Muscle of arm (tissue), 14 donors: ENCODE measurements around the gene RPL13A. TPM values are rescaled to one million over a fixed set of nuclear protein-coding genes. Genes with fewer than 3 reads are reported as not detected.
"Not testable (repeated sequence)": the region's sequence is repeated elsewhere in the genome, so short reads cannot be mapped to it uniquely, and the experiment has no call there.

Experiments
- DNase-seq: peaks from one replicate; pipeline ENCODE4 v3.0.0-alpha.2; 2013
- long read RNA-seq, 11 donors: transcript quantifications; one replicate each; lab custom pipeline, GENCODE V29; 2026
- polyA plus RNA-seq, 12 donors: library from polyadenylated mRNA; unstranded; fragments of 120-200 nt; gene quantifications; one replicate each; pipeline ENCODE4 v1.2.1, GENCODE V29; 2013; ENCODE audit not compliant: insufficient read length in 12 of 12

RPL13A gene
- polyA plus RNA-seq = 1,000 to 10,000 TPM in 11 of 12 donors, 100 to 1,000 TPM in 1; 824 to 4,594 (median 3,921) TPM
- long read RNA-seq, donor 1, transcript RPL13A-201 (8 exons, 1,181 nt) = major isoform, 1,125 of 1,870 reads
- long read RNA-seq, donor 1, transcript RPL13A-204 (5 exons, 728 nt) = minor isoform, 19 of 1,870 reads
- long read RNA-seq, donor 1, transcript RPL13A-214 (8 exons, 1,122 nt) = minor isoform, 36 of 1,870 reads
- long read RNA-seq, donor 1, partial matches to known transcripts = 650 of 1,870 reads
- long read RNA-seq, donor 1, other reads (novel, unspliced or antisense) = 31 of 1,870 reads
- long read RNA-seq, donor 2, transcript RPL13A-201 (8 exons, 1,181 nt) = major isoform, 1,137 of 2,161 reads
- long read RNA-seq, donor 2, transcript RPL13A-214 (8 exons, 1,122 nt) = minor isoform, 25 of 2,161 reads
- long read RNA-seq, donor 2, transcript RPL13A-204 (5 exons, 728 nt) = minor isoform, 45 of 2,161 reads
- long read RNA-seq, donor 2, partial matches to known transcripts = 905 of 2,161 reads
- long read RNA-seq, donor 2, other reads (novel, unspliced or antisense) = 43 of 2,161 reads
- long read RNA-seq, donor 3, transcript RPL13A-214 (8 exons, 1,122 nt) = minor isoform, 13 of 966 reads
- long read RNA-seq, donor 3, transcript RPL13A-201 (8 exons, 1,181 nt) = major isoform, 596 of 966 reads
- long read RNA-seq, donor 3, transcript RPL13A-204 (5 exons, 728 nt) = minor isoform, 16 of 966 reads
- long read RNA-seq, donor 3, partial matches to known transcripts = 324 of 966 reads
- long read RNA-seq, donor 3, other reads (novel, unspliced or antisense) = 17 of 966 reads
- long read RNA-seq, donor 4, transcript RPL13A-214 (8 exons, 1,122 nt) = minor isoform, 10 of 832 reads
- long read RNA-seq, donor 4, transcript RPL13A-201 (8 exons, 1,181 nt) = major isoform, 509 of 832 reads
- long read RNA-seq, donor 4, transcript RPL13A-204 (5 exons, 728 nt) = minor isoform, 19 of 832 reads
- long read RNA-seq, donor 4, partial matches to known transcripts = 283 of 832 reads
- long read RNA-seq, donor 4, other reads (novel, unspliced or antisense) = 9 of 832 reads
- long read RNA-seq, donor 5, transcript RPL13A-201 (8 exons, 1,181 nt) = major isoform, 1,840 of 3,171 reads
- long read RNA-seq, donor 5, transcript RPL13A-204 (5 exons, 728 nt) = minor isoform, 71 of 3,171 reads
- long read RNA-seq, donor 5, transcript RPL13A-214 (8 exons, 1,122 nt) = minor isoform, 48 of 3,171 reads
- long read RNA-seq, donor 5, transcript RPL13A-210 (8 exons, 794 nt) = minor isoform, 5 of 3,171 reads
- long read RNA-seq, donor 5, partial matches to known transcripts = 1,128 of 3,171 reads
- long read RNA-seq, donor 5, other reads (novel, unspliced or antisense) = 78 of 3,171 reads
- long read RNA-seq, donor 6, transcript RPL13A-204 (5 exons, 728 nt) = minor isoform, 30 of 1,492 reads
- long read RNA-seq, donor 6, transcript RPL13A-214 (8 exons, 1,122 nt) = minor isoform, 20 of 1,492 reads
- long read RNA-seq, donor 6, transcript RPL13A-201 (8 exons, 1,181 nt) = major isoform, 746 of 1,492 reads
- long read RNA-seq, donor 6, partial matches to known transcripts = 654 of 1,492 reads
- long read RNA-seq, donor 6, other reads (novel, unspliced or antisense) = 40 of 1,492 reads
- long read RNA-seq, donor 7, transcript RPL13A-204 (5 exons, 728 nt) = minor isoform, 24 of 1,289 reads
- long read RNA-seq, donor 7, transcript RPL13A-214 (8 exons, 1,122 nt) = minor isoform, 20 of 1,289 reads
- long read RNA-seq, donor 7, transcript RPL13A-201 (8 exons, 1,181 nt) = major isoform, 742 of 1,289 reads
- long read RNA-seq, donor 7, partial matches to known transcripts = 491 of 1,289 reads
- long read RNA-seq, donor 7, other reads (novel, unspliced or antisense) = 12 of 1,289 reads
- long read RNA-seq, donor 8, transcript RPL13A-204 (5 exons, 728 nt) = minor isoform, 41 of 2,807 reads
- long read RNA-seq, donor 8, transcript RPL13A-214 (8 exons, 1,122 nt) = minor isoform, 30 of 2,807 reads
- long read RNA-seq, donor 8, transcript RPL13A-201 (8 exons, 1,181 nt) = major isoform, 1,700 of 2,807 reads
- long read RNA-seq, donor 8, partial matches to known transcripts = 932 of 2,807 reads
- long read RNA-seq, donor 8, other reads (novel, unspliced or antisense) = 101 of 2,807 reads
- long read RNA-seq, donor 9, transcript RPL13A-214 (8 exons, 1,122 nt) = minor isoform, 14 of 1,162 reads
- long read RNA-seq, donor 9, transcript RPL13A-204 (5 exons, 728 nt) = minor isoform, 67 of 1,162 reads
- long read RNA-seq, donor 9, transcript RPL13A-201 (8 exons, 1,181 nt) = major isoform, 696 of 1,162 reads
- long read RNA-seq, donor 9, partial matches to known transcripts = 376 of 1,162 reads
- long read RNA-seq, donor 9, other reads (novel, unspliced or antisense) = 7 of 1,162 reads
- long read RNA-seq, donor 10, transcript RPL13A-201 (8 exons, 1,181 nt) = major isoform, 1,226 of 1,893 reads
- long read RNA-seq, donor 10, transcript RPL13A-204 (5 exons, 728 nt) = minor isoform, 56 of 1,893 reads
- long read RNA-seq, donor 10, transcript RPL13A-214 (8 exons, 1,122 nt) = minor isoform, 26 of 1,893 reads
- long read RNA-seq, donor 10, partial matches to known transcripts = 552 of 1,893 reads
- long read RNA-seq, donor 10, other reads (novel, unspliced or antisense) = 31 of 1,893 reads
- long read RNA-seq, donor 11, transcript RPL13A-204 (5 exons, 728 nt) = minor isoform, 19 of 2,131 reads
- long read RNA-seq, donor 11, transcript RPL13A-214 (8 exons, 1,122 nt) = minor isoform, 21 of 2,131 reads
- long read RNA-seq, donor 11, transcript RPL13A-201 (8 exons, 1,181 nt) = major isoform, 1,334 of 2,131 reads
- long read RNA-seq, donor 11, partial matches to known transcripts = 688 of 2,131 reads
- long read RNA-seq, donor 11, other reads (novel, unspliced or antisense) = 67 of 2,131 reads

GRCh38 chr19:49487277-49488045 is at the start of gene RPL13A:
Gene RPL13A (plus strand): TSS chr19:49487608. CDS start chr19:49487630, 22 bp downstream.
- peak; percentile 100 for DNase-seq

- DNase-seq = no peak
Measured at GRCh38 chr19:49438261-49438660, 49.1 kb upstream of the RPL13A start.

- DNase-seq = no peak
Measured at GRCh38 chr19:49439836-49440235, 47.6 kb upstream of the RPL13A start.

GRCh38 chr19:49440439-49441209 is 46.8 kb upstream of the RPL13A start:
- DNase-seq = no peak

DNA sequence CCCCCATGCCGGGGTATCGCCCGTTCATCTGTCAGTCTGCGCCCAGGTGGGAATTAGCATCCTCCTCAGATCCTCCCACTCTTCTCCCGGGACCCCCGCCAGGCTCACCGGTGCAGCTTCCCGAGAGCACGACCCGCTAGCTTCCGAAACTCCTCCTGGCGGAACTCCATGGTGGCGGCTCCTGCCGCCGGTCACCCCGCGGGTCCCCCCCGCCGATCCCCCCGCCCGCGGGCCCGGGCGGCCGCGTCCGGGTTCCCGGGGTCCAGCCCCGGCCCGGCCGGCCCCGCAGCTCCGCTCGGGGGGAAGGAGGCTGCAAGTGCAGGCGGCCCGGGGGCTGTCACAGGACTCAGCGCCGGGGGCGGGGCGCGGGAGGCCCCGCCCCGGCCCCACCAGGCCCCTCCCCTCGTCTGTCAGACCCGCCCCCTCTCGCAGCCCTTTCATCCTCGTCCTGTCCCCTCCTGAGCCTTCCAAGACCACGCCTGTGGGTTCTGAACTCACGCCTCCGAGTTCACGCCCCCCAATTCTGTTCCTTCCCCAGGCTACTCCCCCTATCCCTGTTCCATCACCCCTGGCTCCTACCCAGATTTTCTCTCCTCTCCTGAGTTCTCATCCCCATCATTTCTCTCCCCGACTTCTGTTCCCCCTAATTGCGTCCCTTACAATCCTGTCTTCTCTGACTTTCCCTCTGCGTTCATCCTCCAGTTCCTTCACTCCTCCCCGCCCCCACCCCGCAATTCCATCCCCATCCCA is 46.0 kb upstream of the RPL13A start, which contains the start of gene SLC17A7:
TSS of gene SLC17A7 (minus strand) at position 318 of the 750 bp plus-strand sequence. CDS start at position 170, 148 bp downstream.
- DNase-seq = no peak

DNA sequence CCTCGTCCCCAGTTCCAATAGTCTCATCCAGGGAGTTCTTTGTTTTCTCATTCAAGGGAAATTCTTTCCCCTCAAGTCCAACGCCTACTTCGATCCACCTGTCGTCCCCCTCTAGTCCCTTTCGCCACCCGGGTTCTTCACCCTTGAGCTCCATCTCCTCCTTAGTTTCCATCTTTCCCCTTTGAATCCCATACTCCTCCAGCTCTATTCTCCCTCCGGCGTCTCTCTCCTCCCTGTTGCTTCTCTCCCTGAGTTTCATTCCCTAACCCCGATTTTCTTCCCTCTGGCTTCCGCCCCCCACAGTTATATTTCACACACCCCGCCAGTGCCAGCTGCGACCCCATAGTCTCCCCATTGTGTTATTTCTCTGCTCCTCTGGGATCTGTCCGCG is 45.5 kb upstream of the RPL13A start:
- no peak for DNase-seq

- no peak for DNase-seq
Measured at GRCh38 chr19:49442354-49442753, 45.1 kb upstream of the RPL13A start.

DNA sequence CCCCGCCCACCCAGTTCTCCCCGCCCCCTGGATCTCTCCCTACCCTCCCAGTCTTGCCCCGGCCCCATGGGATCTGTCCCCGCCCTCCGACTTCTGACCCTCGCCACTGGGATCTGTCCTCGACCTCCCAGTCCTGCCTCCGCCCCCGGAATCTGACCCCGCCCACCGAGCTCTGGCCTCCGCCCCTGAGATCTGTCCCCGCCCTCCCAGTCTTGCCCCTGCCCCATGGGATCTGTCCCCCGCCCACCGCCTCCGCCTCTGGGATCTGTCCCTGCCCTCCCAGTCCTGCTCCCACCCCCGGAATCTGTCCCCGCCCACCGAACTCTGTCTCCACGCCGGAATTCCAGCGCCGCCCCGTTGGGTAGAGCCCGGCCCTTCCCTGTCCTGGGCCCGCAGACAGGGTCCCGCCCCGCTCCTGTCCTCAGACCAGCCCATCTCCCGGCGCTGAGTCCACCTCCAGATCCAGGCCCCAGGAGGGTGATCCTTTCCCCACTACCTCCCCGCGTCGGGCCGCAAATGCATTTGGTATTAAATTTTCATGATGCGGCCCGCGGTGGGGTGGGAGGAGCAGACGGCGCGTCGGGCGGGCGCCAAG is 44.5 kb upstream of the RPL13A start:
- peak; percentile 89 for DNase-seq

- peak; percentile 97 for DNase-seq
Measured at GRCh38 chr19:49443366-49444099, 43.9 kb upstream of the RPL13A start.

DNA sequence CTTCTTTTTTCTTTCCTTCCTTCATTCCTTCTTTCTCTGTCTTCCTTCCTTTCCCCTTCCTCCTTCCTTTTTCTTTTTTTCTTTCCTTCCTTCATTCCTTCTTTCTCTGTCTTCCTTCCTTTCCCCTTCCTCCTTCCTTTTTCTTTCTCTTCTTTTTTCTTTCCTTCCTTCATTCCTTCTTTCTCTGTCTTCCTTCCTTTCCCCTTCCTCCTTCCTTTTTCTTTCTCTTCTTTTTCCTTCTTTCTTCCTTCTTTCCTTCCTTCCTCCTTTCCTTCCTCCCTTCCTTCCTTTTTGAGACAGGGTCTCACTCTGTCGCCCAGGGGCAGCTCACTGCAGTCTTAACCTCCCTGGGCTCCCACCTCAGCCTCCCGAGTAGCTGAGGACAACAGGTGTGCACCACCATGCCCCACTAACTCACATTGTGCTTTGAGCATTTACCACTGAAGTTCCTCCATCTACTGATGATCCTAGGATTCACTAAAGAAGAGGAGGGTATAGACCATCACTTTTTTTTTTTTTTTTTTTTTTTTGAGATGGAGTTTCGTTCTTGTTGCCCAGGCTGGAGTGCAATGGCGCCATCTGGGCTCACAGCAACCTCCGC is 43.2 kb upstream of the RPL13A start:
- not testable (repeated sequence) for DNase-seq

DNA sequence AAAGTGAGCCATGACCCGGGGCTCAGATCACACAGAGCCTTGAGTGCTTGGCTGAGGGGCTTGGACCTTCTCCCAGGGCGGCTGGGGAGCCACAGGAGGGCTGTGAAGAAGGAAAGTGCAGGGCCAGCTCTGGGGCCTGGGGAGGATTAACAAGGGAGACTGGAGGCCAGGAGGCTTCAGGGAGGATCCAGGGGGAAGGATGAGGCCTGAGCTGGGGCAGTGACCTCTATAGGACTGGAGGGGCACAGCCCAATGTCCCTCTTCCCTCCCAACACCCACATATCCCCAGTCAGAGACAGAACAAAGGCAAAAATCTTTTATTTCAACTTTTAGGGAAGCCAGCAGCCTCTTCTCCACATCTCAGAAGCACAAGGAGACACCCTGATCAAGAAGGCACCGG is 41.4 kb upstream of the RPL13A start:
- no peak for DNase-seq

DNA sequence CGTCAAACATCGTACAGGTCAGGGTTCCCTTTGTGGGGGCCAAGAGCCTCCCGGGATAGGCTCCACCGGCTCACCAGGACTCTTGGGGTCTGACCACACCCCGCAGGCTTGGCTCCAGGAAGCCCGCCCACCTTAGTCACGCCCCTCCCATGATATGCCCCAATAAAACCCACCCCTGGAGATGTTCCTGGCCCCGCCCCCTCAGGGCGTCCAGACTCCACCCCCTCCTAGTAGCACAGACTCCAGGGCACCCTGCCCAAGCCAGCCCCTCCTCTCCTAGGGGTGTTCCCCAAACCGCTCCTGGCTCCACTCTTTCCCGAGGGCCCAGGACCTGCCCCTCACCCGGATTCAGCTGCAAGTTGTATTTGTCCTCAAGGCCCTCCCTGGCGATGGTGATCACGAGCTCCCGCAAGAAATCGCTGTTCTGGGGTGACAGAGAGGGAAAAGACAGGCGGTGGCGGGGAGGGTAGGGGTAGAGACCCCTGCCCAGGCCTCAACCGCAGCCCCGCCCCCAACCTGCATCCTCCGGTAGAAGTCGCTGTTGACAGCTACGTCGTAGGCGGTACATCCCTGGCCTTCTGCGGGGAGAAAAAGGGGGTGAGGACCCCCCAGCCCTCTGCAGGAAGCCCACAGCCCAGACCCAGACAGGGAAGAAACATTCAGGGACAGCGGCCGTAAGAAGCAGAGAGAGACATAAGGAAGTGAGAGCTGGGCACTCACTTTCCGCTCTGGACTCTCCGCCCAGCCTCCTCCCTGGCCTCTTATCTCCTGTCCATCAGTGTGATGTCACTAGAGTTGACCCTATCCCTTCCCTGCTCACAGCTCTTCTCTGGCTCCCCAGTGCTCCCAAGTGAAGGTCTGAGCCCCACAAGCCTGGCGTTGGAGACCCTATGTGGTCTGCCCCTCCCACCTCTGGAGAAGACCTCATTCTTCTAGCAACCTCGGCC is 39.6 kb upstream of the RPL13A start:
- DNase-seq = no peak

DNA sequence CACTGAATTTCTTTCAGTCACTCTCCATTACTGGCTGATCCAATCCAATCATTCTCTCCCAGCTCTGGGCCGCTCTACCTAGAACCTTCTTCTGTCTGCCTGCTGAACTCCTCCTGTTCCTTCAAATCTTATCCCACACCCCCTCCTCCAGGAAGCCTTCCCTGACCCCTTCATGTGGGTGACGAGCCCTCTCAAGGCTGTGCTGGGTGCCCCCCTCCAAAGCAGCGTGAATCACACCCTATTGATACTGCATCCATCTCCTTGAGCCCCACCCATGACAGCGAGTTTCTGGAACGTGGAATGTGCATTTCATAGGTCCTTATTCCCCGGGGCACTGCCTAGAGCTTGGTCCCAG is 39.0 kb upstream of the RPL13A start:
- DNase-seq = no peak
